ENCODE results near the gene PIP5K1C.
"Not testable (repeated sequence)": the region's sequence is repeated elsewhere in the genome, so short reads cannot be mapped to it uniquely, and the experiment has no call there.

The PIP5K1C gene

DNA sequence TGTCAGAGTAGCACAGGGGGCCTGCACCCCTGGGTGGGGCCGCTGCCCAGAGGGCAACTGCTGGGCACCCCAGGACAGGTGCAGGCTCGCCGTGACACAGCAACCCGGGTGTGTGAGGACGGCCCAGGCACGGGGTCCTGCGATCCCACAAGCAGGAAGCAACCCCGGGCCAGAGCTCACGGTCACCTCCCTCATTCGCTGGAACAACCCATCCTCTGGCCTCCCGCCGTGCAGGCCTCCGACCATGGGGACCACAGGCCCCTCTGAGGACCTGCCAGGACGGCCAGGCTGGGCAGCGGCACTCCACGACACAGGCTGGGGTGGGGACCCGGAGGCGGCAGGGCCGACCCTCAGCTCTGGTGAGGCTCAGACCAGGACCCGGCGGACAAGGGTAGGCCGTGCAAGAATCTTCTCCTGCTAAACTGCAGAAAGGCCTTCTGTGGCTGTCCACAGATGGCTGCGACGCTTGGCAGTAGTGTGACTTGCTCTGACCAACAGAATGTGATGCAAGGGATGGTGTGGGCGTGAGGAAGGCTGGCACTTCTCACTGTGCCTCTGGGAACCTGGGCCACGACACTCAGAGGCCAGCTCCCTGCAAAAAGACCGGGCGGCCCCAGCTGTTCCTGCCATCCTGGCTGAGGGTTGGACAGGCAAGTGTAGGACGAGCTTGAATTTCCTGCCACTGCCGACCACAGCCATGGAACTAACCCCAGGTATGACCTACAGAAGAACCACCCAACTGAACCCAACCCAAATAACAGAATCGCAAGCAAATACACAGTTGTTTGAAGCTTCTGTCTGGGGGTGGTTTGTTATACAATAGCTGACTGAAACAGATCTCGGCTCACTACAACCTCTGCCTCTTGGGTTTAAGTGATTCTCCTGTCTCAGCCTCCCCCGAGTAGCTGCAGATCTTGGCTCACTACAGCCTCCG, 26.5 kb downstream of the PIP5K1C start:
- DNase-seq, result no peak

DNA sequence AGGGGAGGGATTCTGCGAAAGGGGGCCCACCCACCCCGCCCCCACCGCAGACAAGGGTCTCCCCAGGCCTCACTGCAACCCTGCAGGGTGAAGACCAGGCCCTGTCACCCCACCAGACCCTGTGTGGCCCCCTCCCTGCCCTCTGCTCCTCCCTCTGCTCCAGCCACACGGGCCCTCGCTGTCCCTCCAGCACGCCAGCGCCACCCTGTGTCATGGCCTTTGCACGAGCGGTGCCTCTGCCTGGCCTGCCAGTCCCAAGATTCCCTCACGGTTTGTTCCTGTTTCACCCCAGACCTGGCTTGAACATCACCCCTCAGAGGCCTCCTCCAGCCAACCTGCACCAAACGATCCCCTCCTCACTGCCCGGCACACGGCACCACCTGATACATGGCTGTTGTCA, 27.3 kb downstream of the PIP5K1C start:
- DNase-seq, result no peak

DNA sequence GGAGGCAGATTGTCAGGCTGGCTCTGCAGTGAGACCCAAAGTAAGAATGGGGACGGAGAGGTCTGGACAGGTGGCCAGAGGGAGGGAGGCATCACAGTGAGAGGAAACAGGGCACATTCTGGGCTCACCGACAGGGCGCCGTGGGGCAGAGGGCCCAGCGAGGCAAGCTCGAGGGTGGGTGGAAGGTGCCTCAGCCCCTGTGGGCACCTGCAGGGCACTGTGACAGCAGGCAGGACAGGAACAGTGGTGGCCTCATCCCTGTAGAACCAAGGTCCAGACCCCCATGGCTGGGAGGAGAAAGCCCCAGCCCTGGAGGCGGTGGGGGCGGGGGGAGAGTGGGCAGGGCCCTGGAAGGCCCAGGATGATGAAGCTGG, 27.7 kb downstream of the PIP5K1C start:
- DNase-seq, result no peak

DNA sequence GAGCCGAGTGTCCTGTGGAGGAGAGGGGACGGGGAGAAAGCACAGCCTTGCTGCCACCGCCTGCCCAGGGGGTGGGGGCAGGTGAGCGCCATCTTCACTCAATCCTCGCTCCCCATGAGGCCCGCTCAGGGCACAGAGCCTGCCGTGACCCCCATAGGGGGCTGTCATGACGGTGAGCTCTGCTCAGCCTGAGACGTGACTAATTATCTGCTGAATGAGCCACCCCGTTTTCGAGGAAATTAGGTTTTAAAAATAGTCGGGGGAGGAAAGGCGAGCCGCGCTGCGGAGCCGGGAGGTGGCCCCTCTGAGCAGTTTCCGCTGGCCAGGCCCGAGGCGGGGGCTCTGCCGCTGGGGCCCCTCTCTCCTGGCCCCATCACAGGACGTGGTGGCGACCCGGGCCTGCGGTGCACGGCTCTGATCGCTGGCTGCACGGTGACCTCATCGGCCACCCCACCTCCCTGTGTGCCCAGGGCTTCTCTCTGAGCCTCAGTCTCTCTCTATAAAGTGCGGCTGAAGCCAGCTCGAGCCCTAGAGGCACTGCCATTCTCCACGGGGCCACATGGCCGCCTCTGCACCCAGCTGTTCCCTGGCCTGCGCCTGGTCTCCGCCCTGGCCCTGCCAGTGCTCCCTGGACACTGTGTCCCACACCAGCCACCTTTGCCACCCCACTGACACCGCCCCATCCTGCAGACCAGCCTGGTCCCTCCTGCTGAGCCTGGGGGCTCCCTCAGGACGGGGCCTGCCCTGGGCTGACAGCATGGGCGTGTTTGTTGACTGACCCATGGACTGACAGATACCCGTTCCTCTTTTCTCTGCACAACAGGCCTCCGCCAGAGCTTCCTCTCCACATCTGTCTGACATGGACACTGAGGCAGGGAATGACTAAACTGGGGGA, 28.3 kb downstream of the PIP5K1C start:
- DNase-seq, result no peak

DNA sequence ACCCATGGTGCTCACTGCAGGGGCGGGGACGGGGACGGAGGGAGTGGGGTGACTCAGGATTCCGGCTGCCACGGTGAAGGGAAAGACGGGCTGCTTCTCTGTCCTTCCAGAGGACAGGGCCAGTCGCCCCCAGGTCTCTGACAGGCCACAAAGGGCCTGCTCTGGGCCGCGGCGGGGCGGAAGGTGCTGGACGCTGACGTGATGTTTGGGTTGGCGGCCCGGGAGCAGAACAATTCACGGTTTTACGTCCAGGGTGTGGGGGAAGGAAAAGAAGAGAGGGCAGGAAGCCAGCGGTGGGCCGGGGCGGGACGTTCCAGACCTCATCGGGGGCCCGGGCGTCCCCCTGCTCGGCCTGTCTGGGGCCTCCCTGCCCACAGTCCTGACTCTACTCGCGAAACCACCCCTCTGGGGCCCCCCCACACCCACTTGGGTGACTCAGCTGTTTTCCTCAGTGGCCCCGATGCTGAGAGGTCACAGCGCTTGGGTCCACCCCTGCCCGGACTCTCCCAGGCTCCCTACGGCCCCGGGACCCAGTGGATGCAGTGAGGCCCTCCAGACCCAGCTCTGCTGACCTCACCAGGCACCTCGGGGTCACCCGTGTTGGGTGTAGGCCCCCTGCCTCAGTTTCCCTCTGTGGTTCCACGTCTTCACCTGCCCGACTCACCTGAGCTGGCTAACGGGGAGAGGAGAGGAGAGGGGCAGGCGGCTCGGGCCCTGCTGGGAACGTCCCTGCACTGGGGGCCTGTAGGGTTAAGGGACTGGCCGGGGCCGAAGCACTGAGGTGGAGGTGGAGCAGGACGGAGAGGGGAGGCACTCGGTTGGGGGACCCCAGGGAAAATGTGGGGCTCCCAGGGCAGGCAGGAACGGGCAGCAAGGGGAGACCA, 29.2 kb downstream of the PIP5K1C start:
- DNase-seq, result no peak

DNA sequence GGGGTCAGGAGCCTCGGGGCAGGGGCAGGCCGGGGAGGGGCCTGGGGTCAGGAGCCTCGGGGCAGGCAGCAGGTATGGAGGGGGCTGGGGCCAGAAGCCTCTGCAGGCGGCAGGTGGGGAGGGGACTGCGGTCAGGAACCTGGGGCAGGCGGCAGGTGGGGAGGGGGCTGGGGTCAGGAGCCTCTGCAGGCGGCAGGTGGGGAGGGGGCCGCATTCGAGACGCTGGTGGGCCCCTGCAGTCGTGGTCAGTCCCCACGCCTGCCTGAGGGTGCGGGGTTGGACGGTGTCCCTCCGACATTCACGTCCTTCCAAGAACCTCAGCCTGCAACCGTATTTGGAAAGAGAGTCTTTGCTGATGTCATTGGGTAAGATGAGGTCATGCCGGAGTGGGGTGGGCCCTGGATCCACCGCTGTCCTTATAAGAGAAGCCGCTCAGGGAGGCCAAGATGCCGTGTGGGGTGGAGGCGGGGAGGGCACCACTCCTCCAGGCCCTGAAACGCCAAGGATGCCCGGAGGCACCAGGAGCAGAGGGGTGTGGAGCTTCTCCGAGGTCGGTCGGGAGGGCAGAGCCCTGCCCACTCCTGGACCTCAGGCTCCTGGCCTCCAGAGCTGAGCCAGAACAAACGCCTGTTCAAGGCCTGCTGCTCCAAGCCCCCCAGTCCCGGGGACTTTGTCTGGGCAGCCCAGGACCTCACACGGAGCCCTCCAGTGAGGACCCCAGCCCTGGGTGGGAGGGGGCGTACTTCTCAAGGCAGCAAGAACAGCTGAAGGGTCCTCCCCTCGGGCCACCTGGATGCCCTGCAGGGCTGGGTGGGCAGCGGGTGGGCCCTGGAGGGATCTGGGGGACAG, 30.1 kb downstream of the PIP5K1C start:
- DNase-seq, result no peak

DNA sequence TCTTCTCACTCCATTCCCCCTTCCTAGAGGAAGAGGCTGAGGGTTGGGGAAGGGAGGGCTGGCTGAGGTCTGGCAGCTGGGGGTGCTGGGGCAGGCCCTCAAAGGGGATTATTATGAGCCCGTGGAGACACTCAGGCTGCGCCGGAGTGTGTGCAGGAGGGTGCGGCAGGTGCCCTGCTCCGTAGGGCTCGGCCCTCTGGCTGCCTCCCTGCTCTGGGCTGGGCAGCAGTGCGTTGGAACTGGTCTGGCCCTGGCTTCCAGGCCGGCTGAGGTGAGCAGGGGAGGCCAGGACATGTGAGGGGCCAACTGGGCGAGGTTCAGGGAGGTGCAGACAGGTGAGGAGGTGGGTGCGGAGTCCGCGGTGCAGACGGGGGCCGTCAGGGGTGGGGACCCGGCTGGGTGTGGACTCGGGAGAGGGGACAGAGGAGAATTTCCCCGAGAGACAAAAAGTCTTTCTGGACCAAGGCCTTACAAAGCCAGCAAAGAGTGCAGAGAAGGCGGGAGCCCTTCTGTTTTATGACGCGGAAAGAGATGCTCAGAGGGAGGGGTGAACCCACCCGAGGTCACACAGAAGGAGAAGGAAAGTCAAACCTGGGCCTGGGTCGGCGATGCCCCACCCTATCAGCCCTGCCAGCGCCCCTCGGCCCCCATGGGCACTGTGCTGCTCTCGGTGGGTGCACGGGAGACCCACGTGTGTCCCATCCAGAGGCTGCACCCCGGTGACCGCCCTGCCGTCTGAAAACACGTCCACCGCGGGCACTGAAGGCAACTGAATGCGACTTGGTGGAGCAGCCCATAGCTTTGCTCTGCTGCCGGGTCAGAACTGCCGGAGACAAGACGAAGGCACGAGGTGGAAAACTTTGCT, 31.0 kb downstream of the PIP5K1C start:
- no peak for DNase-seq

DNA sequence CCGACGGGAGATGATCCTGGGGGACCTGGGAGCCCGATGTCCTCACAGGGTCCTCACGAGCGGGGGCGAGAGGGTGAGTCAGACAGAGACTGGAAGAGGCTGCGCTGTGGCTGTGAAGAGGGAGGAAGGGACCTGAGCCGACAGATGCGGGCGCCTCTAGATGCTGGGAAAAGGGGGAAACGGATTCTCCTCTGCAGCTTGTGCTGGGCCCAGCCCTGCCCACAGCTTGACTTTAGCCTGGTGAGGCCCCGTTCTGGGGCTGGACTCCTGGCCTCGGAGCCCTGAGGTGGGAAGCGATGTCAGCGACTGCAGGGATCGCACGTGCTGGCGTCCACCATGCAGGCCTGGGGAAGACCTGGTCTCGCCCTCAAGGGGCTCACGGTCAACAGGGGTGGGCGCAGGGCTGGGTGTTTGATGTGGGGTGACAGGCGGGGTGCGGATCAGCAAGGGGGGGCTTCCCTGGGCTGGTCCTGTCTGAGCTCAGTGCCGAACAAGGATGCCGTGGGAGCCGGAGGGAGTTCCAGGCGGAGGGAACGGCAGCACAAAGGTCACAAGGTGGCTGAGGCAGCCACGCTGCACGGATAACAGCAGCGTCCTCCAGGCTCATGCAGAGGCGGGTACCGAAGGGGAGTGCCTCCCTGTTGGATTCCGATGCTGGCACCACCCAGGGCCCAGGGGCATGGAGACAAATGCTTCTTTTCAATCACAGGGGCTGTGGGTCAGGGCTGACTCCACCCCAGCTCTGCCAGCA, 31.8 kb downstream of the PIP5K1C start:
- no peak for DNase-seq

DNA sequence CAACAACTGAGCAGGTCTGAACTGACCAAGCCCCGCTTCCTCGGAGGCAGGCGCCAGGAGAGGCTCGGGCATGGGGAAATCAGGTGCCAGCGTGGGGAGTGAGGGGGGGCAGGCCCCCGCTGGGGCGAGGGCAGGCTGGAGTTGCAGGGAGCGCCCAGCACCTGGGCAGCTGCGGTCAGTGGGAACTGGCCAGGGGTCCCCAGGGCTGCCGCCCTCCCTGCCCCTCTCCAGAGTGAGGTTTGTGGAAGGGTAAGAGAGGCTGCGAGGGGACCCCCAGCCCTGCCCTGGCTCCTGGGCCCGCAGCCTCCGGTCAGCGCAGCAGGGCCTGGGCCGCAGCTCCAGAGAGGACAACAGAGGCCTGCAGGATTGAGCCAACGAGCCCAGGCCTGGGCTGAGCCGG, 32.5 kb downstream of the PIP5K1C start:
- DNase-seq, result no peak

DNA sequence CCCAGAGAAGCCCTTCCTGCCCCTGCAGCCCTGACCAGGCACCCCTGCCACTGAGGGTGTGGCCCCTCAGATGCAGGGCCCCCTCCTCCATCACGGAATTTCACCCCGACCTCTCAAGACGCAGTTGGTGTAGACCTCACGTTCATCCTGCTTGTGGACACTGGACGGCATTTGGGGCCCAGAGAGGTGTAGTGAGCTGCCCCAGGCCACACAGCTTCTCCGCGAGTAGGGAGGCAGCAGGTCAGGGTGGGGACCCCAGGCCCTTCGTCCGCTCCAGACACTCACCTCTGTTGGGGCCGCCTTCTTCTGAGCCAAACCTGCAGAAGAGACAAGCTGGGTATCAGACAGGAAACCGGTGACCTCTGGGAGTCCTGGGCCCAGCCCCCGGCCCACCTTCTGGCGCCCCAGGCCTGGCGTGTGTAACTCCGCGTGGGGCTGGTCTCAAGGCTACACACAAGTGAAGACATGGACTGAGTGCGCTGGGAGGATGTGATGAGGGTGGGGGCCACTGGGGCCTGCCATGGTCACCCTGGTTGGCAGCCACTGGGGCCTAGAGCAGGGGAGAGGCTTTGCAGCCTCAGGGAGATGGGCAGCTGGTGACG, 33.1 kb downstream of the PIP5K1C start:
- no peak for DNase-seq

DNA sequence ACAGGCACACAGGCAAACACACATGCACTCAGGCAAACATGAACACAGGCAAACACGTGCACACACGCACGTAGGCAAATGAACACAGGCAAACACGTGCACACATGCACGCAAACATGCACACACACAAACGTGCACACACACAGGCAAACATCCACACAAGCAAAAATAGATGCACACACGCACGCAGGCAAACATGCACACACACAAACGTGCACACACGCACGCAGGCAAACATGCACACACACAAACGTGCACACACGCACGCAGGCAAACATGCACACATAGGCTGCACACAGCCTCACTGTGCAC, 33.8 kb downstream of the PIP5K1C start:
- not testable (repeated sequence) for DNase-seq

DNA sequence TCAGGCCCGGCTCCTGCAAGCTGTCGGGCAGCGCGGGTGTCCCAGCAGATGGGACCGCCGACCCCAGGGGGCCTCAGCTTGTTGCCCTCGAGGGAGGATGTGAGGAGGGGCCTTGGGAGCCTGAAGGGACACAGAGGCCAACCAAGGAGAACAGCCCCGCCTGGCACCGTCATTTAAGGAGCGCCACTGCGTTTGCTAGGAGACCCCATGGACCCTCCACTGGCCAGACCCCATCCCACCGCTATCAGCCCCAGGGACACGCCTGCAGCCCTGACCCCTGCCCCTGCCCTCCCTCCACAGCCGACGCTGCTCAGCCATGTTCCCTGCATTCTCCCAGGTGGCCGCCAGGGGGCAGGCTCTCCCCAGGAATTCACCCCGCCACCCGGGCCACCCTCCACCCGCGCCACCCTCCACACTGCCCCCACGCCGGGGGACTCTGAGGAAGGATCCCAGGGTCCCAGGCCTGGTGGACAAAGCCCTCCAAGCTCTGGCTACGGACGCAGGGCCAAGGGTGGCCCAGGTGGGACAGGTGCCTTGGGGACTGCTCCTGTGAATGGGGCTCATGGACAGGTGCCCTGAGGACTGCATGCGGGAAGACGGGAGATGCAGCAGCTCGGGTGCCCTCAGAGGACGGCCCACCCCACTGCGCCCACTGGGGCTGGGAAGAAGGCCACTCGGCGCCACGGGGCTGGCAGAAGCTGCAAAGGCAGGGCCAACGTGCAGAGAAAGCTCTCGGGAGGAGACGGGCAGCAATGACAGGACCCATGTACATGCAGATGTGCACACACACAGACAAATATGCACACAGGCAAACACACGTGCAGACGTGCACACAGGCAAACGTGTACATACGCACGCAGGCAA, 34.4 kb downstream of the PIP5K1C start:
- DNase-seq, result peak; percentile 55 to 77 (median 73)

DNA sequence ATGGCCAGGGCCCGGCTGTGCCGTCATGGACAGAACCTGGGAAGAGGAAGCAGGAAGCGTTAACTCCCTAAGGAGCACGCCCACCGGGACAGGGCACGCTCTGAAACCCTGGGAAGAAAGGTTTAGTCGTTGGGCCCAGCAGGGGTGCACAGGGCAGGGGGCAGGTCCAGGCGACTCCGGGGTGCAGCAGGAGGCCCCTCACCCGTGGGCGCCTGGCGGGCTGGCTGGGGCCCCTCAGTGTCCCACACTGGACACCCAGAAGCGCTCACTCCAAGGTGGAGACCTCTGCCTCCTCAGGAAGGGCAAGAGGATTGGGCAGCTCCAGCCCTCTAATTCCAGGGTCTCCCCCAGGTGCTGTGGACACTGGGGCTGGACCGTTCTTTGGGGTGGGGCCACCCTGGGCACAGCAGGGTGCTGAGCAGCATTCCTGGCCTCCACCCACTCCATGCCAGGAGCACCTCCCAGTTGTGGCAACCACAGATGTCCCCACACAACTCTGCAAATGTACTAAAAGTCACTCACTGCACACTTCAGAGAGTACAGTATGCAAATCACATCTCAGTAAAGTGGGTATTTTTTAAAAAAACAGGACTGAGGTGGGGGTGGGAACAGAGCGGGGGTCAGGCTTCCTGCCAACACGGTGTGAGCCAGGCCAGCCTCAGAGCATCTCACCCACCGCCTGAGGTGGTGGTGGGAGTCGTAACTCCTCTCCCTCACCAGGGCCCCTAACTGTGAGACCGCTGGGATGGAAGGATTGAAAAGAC, 35.2 kb downstream of the PIP5K1C start:
- DNase-seq, result no peak

DNA sequence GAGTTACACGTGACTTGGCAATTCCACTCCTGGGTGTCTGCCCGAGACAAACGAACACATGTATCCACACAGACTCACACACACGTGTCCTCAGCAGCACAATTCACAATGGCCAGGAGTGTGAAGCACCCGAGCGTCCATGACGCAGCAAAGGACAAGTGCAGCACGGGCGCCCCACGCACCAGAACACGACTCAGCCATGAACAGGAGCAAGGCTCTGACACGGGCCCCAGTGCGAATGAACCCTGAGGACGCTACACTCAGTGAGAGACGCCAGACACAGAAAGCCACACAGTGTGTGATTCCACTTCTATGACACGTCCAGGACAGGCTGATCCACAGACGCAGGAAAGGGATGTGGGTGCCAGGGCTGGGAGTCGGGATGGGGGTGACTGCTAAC, 36.4 kb downstream of the PIP5K1C start:
- DNase-seq, result no peak

DNA sequence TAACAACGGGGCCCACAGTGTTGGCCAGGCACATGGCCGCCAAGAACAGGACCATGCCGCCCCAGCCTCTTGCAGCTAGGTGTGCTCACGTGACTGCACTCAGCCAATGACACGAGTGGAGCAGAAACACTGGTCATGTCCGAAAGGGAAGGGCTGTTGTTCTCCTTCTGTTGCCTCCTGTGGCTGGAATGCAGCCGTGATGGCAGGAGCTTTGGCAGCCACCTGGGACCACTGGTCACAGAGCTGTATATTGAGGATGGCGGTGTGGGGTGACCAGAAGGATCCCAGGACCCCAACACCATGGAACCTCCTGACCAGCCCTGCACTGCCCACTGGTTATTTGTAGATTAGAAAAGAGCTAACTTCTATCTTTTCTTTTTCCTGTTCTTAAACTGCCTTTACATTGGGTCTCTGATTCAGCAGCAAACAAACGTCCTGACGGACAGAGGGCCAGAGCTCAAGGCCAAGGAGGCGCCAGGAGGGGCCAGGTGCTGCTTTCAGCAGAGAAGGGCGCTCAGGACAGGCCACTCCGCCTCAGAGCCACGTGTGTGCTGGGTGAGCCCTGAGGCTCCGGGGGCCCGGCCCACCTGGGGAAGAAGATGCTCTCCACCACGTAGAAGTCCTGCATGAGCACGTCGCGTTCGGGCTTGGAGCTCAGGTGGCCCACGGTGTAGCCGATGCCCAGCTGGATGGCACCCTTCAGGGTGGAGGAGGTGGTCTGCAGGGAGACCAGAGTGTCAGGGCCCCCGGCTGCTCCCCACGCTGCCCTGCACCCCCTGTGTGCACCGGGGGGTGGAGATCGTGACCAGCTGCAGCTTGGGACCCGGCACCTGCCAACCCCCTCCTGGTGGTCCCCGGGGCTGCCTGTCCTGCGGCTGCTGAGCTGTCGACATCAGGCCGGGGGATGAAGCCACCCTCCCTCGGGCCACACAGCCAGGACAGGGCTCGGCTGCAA, 38.7 kb downstream of the PIP5K1C start:
- DNase-seq, result no peak

DNA sequence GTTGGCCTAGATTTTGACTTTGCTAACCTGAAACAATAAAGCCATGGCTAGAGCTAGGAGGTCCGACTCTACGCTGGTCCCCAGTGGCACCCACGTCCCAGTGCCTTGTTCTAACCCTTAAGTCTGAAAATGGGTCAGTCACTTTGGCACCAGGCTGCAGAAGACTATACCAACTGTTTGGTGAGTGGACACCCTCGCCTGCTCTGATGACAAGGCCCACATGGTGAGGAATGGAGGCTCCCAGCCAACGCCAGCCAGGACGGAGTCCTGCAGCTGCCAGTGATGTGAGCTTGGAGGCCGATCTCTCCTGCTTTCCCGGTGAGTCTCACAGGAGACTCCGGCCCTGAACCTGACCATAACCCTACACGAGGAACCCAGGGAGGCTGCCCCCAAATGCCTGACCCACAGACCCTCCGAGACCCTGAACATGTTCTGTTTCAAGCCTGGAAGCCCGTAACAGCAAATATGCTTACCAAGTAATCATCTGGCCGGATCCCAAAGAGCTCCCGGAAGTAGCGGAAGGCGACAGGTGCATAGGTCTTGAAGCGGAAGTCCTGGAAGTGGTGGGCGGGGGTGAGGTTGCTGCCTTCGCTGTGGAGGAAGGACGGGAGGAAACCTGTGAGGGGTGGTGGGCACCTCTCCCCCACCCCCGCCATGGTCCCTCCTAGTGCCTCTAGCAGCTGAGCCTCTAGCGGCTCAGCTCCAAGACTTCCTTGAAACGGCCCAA, 39.6 kb downstream of the PIP5K1C start:
- no peak for DNase-seq
